OCI-LY3 (cell line): Measurements from ENCODE around the gene PCNX1.

Experiments
- H2AFZ ChIP-seq: fragments of 200-600, 300-600 bp; shearing (Covaris generic); 2 replicates; pipeline ENCODE4 v1.6.0; 2014; ENCODE audit warnings: antibody characterized with exemption, low read depth, low read length
- H3K27ac ChIP-seq: fragments of 200-600, 300-600 bp; sonication (generic); 2 replicates; pipeline ENCODE4 v1.5.1; 2014; ENCODE audit warnings: mild to moderate bottlenecking, low read length, moderate library complexity, mixed read lengths
- H3K27me3 ChIP-seq: fragments of 200-600, 300-600 bp; sonication (generic); 2 replicates; pipeline ENCODE4 v1.6.1; 2014; ENCODE audit warnings: low read depth, low read length, mixed read lengths
- H3K36me3 ChIP-seq: fragments of 200-600, 300-600 bp; sonication (generic); replicated peaks from 2 replicates; pipeline ENCODE3; 2014; ENCODE audit warnings: low read depth, low read length, mixed read lengths
- H3K4me1 ChIP-seq: fragments of 300-600, 200-600 bp; sonication (generic); 2 replicates; pipeline ENCODE4 v1.6.1; 2014; ENCODE audit warnings: low read length, mixed read lengths
- H3K4me2 ChIP-seq: fragments of 200-600, 300-600 bp; sonication (generic); 2 replicates; pipeline ENCODE4 v1.6.1; 2014; ENCODE audit warnings: low read length, mixed read lengths
- H3K4me3 ChIP-seq: fragments of 300-600, 200-600 bp; sonication (generic); 2 replicates; pipeline ENCODE4 v1.5.1; 2014; ENCODE audit warnings: antibody characterized with exemption, mild to moderate bottlenecking, low read length, moderate library complexity
- H3K79me2 ChIP-seq: fragments of 300-600, 200-600 bp; shearing (Covaris generic); 2 replicates; pipeline ENCODE4 v1.6.1; 2014; ENCODE audit warnings: mild to moderate bottlenecking, low read length, mixed read lengths
- H3K9ac ChIP-seq: fragments of 300-600, 200-600 bp; shearing (Covaris generic); 2 replicates; pipeline ENCODE4 v1.6.0; 2014; ENCODE audit warnings: mild to moderate bottlenecking, low read length, moderate library complexity
- H3K9me3 ChIP-seq: fragments of 200-600, 300-600 bp; shearing (Covaris generic); 2 replicates; pipeline ENCODE4 v1.6.1; 2014; ENCODE audit warnings: low read length, mixed read lengths; ENCODE audit not compliant: insufficient read depth
- H4K20me1 ChIP-seq: fragments of 200-600, 300-600 bp; sonication (generic); 2 replicates; pipeline ENCODE4 v1.6.1; 2016; ENCODE audit warnings: low read length, mixed read lengths; ENCODE audit not compliant: insufficient read depth
- CTCF ChIP-seq: fragments of 200-600, 300-600 bp; sonication (generic); IDR thresholded peaks from 2 replicates; pipeline ENCODE4 v1.5.1; 2014; ENCODE audit warnings: antibody characterized with exemption, low read length, low read depth
- EZH2phosphoT487 ChIP-seq: fragments of 200-600 bp; shearing (Covaris generic); IDR thresholded peaks from 2 replicates; pipeline ENCODE4 v1.6.1; 2018; ENCODE audit warnings: antibody characterized with exemption, mixed run types, low read depth

Gene PCNX1

GRCh38 chr14:70890826-70891659 is 16.2 kb upstream of the PCNX1 start:
- Histone ChIP-seq H3K9ac (no peak overlapping the region), H2AFZ (no peak overlapping the region), H3K4me1 (peaks cover 60% of the 10 kb centered on the region), H4K20me1 (peaks cover 2% of the 10 kb centered on the region; the same call in 1 of the 2 replicates), H3K36me3 (no peaks in the 10 kb centered on the region), H3K27ac (no peak overlapping the region), H3K4me3 (no peak overlapping the region), H3K27me3 (peaks cover 63% of the 10 kb centered on the region), H3K79me2 (no peaks in the 10 kb centered on the region), H3K4me2 (no peak overlapping the region), H3K9me3 (no peaks in the 10 kb centered on the region)
- TF ChIP-seq CTCF (no peak), EZH2phosphoT487 (no peak)

GRCh38 chr14:70891737-70892136 is 15.5 kb upstream of the PCNX1 start:
- Histone ChIP-seq H3K36me3 (no peaks in the 10 kb centered on the region), H3K4me2 (no peak overlapping the region), H3K9ac (no peak overlapping the region), H3K27me3 (peaks cover 69% of the 10 kb centered on the region), H3K27ac (no peak overlapping the region), H2AFZ (no peak overlapping the region), H4K20me1 (peaks cover 2% of the 10 kb centered on the region; the same call in 1 of the 2 replicates), H3K4me1 (peaks cover 53% of the 10 kb centered on the region), H3K79me2 (no peaks in the 10 kb centered on the region), H3K4me3 (no peak overlapping the region), H3K9me3 (no peaks in the 10 kb centered on the region)
- no peak for TF ChIP-seq EZH2phosphoT487
- no peak for TF ChIP-seq CTCF

- no peaks in the 10 kb centered on the region for H3K9me3 ChIP-seq
- TF ChIP-seq EZH2phosphoT487: no peak
- no peak for TF ChIP-seq CTCF
- H3K79me2 ChIP-seq: no peaks in the 10 kb centered on the region
- no peak overlapping the region for H2AFZ ChIP-seq
- no peak overlapping the region for H3K27ac ChIP-seq
- peak overlapping the region; percentile 60 for H3K4me2 ChIP-seq
- H4K20me1 ChIP-seq: no peaks in the 10 kb centered on the region
- H3K36me3 ChIP-seq: no peaks in the 10 kb centered on the region
- no peak overlapping the region for H3K9ac ChIP-seq
- H3K4me3 ChIP-seq: peak overlapping the region; percentile 41
- peaks cover 39% of the 10 kb centered on the region for H3K4me1 ChIP-seq
- H3K27me3 ChIP-seq: peaks cover 83% of the 10 kb centered on the region
Measured at GRCh38 chr14:70893062-70893845, 14.0 kb upstream of the PCNX1 start.

- TF ChIP-seq EZH2phosphoT487 (no peak), CTCF (no peak)
- Histone ChIP-seq H3K4me2 (peak overlapping the region; percentile 60), H3K9ac (no peak overlapping the region)
Measured at GRCh38 chr14:70893858-70894291, 13.4 kb upstream of the PCNX1 start.

More at GRCh38 chr14:70893858-70894291, 13.4 kb upstream of the PCNX1 start:
- no peaks in the 10 kb centered on the region for H3K36me3 ChIP-seq
- H3K4me3 ChIP-seq: peak overlapping the region; percentile 41
- H3K27ac ChIP-seq: no peak overlapping the region
- H4K20me1 ChIP-seq: no peaks in the 10 kb centered on the region
- H3K79me2 ChIP-seq: no peaks in the 10 kb centered on the region
- H3K27me3 ChIP-seq: peaks cover 81% of the 10 kb centered on the region
- peaks cover 34% of the 10 kb centered on the region for H3K4me1 ChIP-seq
- H3K9me3 ChIP-seq: no peaks in the 10 kb centered on the region
- no peak overlapping the region for H2AFZ ChIP-seq
